ENCODE measurements around the gene CCDC117. TPM values are rescaled to one million over a fixed set of nuclear protein-coding genes. Genes with fewer than 3 reads are reported as not detected.

Gene CCDC117
- total RNA-seq, 1 donor: 28.6 TPM

GRCh38 chr22:28835630-28836189 lies 63.2 kb downstream of the CCDC117 start:
- H3K4me1 ChIP-seq (ENCODE audit: insufficient read depth, low read length): no peaks in the 10 kb centered on the region
- no peaks in the 10 kb centered on the region for H3K79me2 ChIP-seq (ENCODE audit: insufficient read depth, low read length)
- no peaks in the 10 kb centered on the region for H3K9me3 ChIP-seq (ENCODE audit: low read depth, low read length)
- H3K27ac ChIP-seq (ENCODE audit: low read depth, low read length): no peak overlapping the region
- no peak overlapping the region for H2AFZ ChIP-seq (ENCODE audit: low read length)
- H3K36me3 ChIP-seq (ENCODE audit: insufficient read depth, low read length): no peaks in the 10 kb centered on the region
- no peak for TF ChIP-seq CTCF (IDR thresholded peaks at IDR 0.05; ENCODE audit: extremely low read depth, low read depth, low read length)
- H3K27me3 ChIP-seq (ENCODE audit: insufficient read depth, low read length): no peaks in the 10 kb centered on the region
- H3K4me3 ChIP-seq (ENCODE audit: insufficient read depth, low read length): no peak overlapping the region
- H4K20me1 ChIP-seq (ENCODE audit: insufficient read depth, low read length): peaks cover 3% of the 10 kb centered on the region
- no peak for DNase-seq (ENCODE audit: insufficient read length, low spot score, missing footprints)
- no peak overlapping the region for H3K4me2 ChIP-seq (ENCODE audit: insufficient read depth, low read length)

GRCh38 chr22:28837640-28838039 lies 65.1 kb downstream of the CCDC117 start:
- H3K36me3 ChIP-seq (ENCODE audit: insufficient read depth, low read length): no peaks in the 10 kb centered on the region
- no peak for TF ChIP-seq CTCF (IDR thresholded peaks at IDR 0.05; ENCODE audit: extremely low read depth, low read depth, low read length)
- no peak overlapping the region for H2AFZ ChIP-seq (ENCODE audit: low read length)
- no peaks in the 10 kb centered on the region for H3K9me3 ChIP-seq (ENCODE audit: low read depth, low read length)
- DNase-seq (ENCODE audit: insufficient read length, low spot score, missing footprints): no peak
- H3K4me1 ChIP-seq (ENCODE audit: insufficient read depth, low read length): no peaks in the 10 kb centered on the region
- H3K27ac ChIP-seq (ENCODE audit: low read depth, low read length): no peak overlapping the region
- H3K27me3 ChIP-seq (ENCODE audit: insufficient read depth, low read length): no peaks in the 10 kb centered on the region
- no peaks in the 10 kb centered on the region for H3K79me2 ChIP-seq (ENCODE audit: insufficient read depth, low read length)
- no peak overlapping the region for H3K4me3 ChIP-seq (ENCODE audit: insufficient read depth, low read length)
- no peak overlapping the region for H3K4me2 ChIP-seq (ENCODE audit: insufficient read depth, low read length)
- H4K20me1 ChIP-seq (ENCODE audit: insufficient read depth, low read length): peaks cover 3% of the 10 kb centered on the region

Small RNAs within 50 kb of the gene (small RNA-seq; reads per million reads assigned to genes)
- gene Z93930.1: not detected

Other genes starting within 250 kb of the CCDC117 start
- 40.4 and 48.1 TPM in 2 replicates for gene TTC28, start 92.9 kb upstream of the CCDC117 start, total RNA-seq
- gene CHEK2, start 30.9 kb upstream of the CCDC117 start, total RNA-seq: 10.0 and 13.4 TPM in 2 replicates
- 13.0 and 16.8 TPM in 2 replicates for gene HSCB, start 30.7 kb upstream of the CCDC117 start, total RNA-seq
- gene XBP1, start 27.9 kb downstream of the CCDC117 start, total RNA-seq: 199 and 219 TPM in 2 replicates
- 4.7 and 6.9 TPM in 2 replicates for gene ZNRF3, start 110.9 kb downstream of the CCDC117 start, total RNA-seq

All from osteoblast (primary cell).